H9 (cell line): ENCODE results near the gene ZKSCAN2. TPM values are rescaled to one million over a fixed set of nuclear protein-coding genes. Genes with fewer than 3 reads are reported as not detected.

Source experiments
- DNase-seq: peaks from one replicate; pipeline ENCODE4 v3.0.0-alpha.2; 2017
- H2AFZ ChIP-seq: one replicate; pipeline ENCODE4 v1.6.1; 2013; ENCODE audit warnings: mild to moderate bottlenecking, low read length, control low read depth, moderate library complexity
- H2AK5ac ChIP-seq: 2 replicates; pipeline ENCODE4 v1.6.1; 2013; ENCODE audit warnings: low read length, control low read depth, mixed read lengths; ENCODE audit not compliant: insufficient read length
- H2BK120ac ChIP-seq: one replicate; pipeline ENCODE4 v1.6.1; 2013; ENCODE audit warnings: low read depth, mild to moderate bottlenecking, low read length, control low read depth, inconsistent platforms; ENCODE audit not compliant: poor library complexity, severe bottlenecking
- H2BK12ac ChIP-seq: 2 replicates; pipeline ENCODE4 v1.6.1; 2013; ENCODE audit warnings: low read length, control low read depth, mixed read lengths, low read depth; ENCODE audit not compliant: insufficient read length
- H2BK15ac ChIP-seq: 2 replicates; pipeline ENCODE4 v1.6.1; 2013; ENCODE audit warnings: low read depth, low read length, control low read depth
- H2BK20ac ChIP-seq: one replicate; pipeline ENCODE4 v1.6.1; 2013; ENCODE audit warnings: low read depth, mild to moderate bottlenecking, low read length, control low read depth, inconsistent platforms; ENCODE audit not compliant: poor library complexity, severe bottlenecking
- H2BK5ac ChIP-seq: 2 replicates; pipeline ENCODE4 v1.6.1; 2013; ENCODE audit warnings: low read length, control low read depth, mixed read lengths; ENCODE audit not compliant: insufficient read length
- H3K14ac ChIP-seq: 2 replicates; pipeline ENCODE4 v1.6.1; 2013; ENCODE audit warnings: low read length, control low read depth; ENCODE audit not compliant: insufficient read depth
- H3K18ac ChIP-seq: 2 replicates; pipeline ENCODE4 v1.6.1; 2013; ENCODE audit warnings: low read depth, mild to moderate bottlenecking, mixed read lengths, low read length, control low read depth; ENCODE audit not compliant: insufficient read length
- H3K23ac ChIP-seq: 2 replicates; pipeline ENCODE4 v1.6.1; 2013; ENCODE audit warnings: low read length, control low read depth, mixed read lengths, low read depth; ENCODE audit not compliant: insufficient read length
- H3K23me2 ChIP-seq: 2 replicates; pipeline ENCODE4 v1.6.1; 2013; ENCODE audit warnings: low read depth, mild to moderate bottlenecking, mixed read lengths, low read length, control low read depth; ENCODE audit not compliant: insufficient read length, poor library complexity, severe bottlenecking
- H3K27ac ChIP-seq: 2 replicates; pipeline ENCODE4 v1.5.1; 2013; ENCODE audit warnings: low read length, control low read depth, mixed read lengths, low read depth; ENCODE audit not compliant: insufficient read length
- H3K27me3 ChIP-seq: 2 replicates; pipeline ENCODE4 v1.6.1; 2013; ENCODE audit warnings: low read length, control low read depth, inconsistent platforms; ENCODE audit not compliant: insufficient read depth
- H3K4ac ChIP-seq: 2 replicates; pipeline ENCODE4 v1.6.1; 2013; ENCODE audit warnings: low read depth, mild to moderate bottlenecking, control low read depth, inconsistent platforms, low read length, moderate library complexity
- H3K4me1 ChIP-seq: 2 replicates; pipeline ENCODE4 v1.6.1; 2013; ENCODE audit warnings: low read length, control low read depth, inconsistent platforms; ENCODE audit not compliant: insufficient read depth
- H3K4me2 ChIP-seq: 2 replicates; pipeline ENCODE4 v1.6.1; 2013; ENCODE audit warnings: low read length, control low read depth, mixed read lengths; ENCODE audit not compliant: insufficient read length, insufficient read depth
- H3K56ac ChIP-seq: 2 replicates; pipeline ENCODE4 v1.6.1; 2013; ENCODE audit warnings: low read depth, mild to moderate bottlenecking, mixed read lengths, low read length, control low read depth; ENCODE audit not compliant: insufficient read length
- H3K79me1 ChIP-seq: 2 replicates; pipeline ENCODE4 v1.6.1; 2013; ENCODE audit warnings: low read depth, mild to moderate bottlenecking, moderate library complexity, low read length, control low read depth, inconsistent platforms; ENCODE audit not compliant: insufficient read depth, poor library complexity, severe bottlenecking
- H3K79me2 ChIP-seq: 2 replicates; pipeline ENCODE4 v1.6.1; 2013; ENCODE audit warnings: low read length, control low read depth, inconsistent platforms; ENCODE audit not compliant: insufficient read depth
- H3K9ac ChIP-seq: 2 replicates; pipeline ENCODE4 v1.6.1; 2013; ENCODE audit warnings: low read length, control low read depth, mixed read lengths; ENCODE audit not compliant: insufficient read length; ENCODE audit errors: extremely low read depth
- H3K9me3 ChIP-seq: one replicate; pipeline ENCODE4 v1.6.1; 2013; ENCODE audit warnings: low read depth, low read length, inconsistent platforms; ENCODE audit not compliant: control insufficient read depth
- H3T11ph ChIP-seq: one replicate; pipeline ENCODE4 v1.6.1; 2013; ENCODE audit warnings: mild to moderate bottlenecking, low read length, control low read depth, inconsistent platforms
- H4K20me1 ChIP-seq: one replicate; pipeline ENCODE4 v1.6.1; 2013; ENCODE audit not compliant: control insufficient read depth, insufficient read length, insufficient read depth
- H4K5ac ChIP-seq: 2 replicates; pipeline ENCODE4 v1.6.1; 2013; ENCODE audit warnings: low read depth, mild to moderate bottlenecking, mixed read lengths, low read length, control low read depth; ENCODE audit not compliant: insufficient read length
- H4K8ac ChIP-seq: replicated peaks from 2 replicates; pipeline ENCODE4 v1.6.1; 2013; ENCODE audit warnings: low read length, control low read depth, mixed read lengths, low read depth; ENCODE audit not compliant: insufficient read length
- H4K91ac ChIP-seq: 2 replicates; pipeline ENCODE4 v1.6.1; 2013; ENCODE audit warnings: low read depth, mild to moderate bottlenecking, moderate library complexity, mixed read lengths, low read length, control low read depth; ENCODE audit not compliant: insufficient read length
- H3K27ac Mint-ChIP-seq, 3 experiments: 2 replicates in 2 of 3; 3 replicates in 1 of 3; pipeline ENCODE4 v1.8.0; 2020 to 2021; ENCODE audit warnings: mixed read lengths in 3 of 3, mild to moderate bottlenecking in 1 of 3, moderate library complexity in 1 of 3
- H3K27me3 Mint-ChIP-seq: 2 replicates; pipeline ENCODE4 v1.8.0; 2021; ENCODE audit warnings: low read depth, mild to moderate bottlenecking, moderate library complexity, mixed read lengths
- H3K36me3 Mint-ChIP-seq, 3 experiments: 2 replicates in 2 of 3; 3 replicates in 1 of 3; pipeline ENCODE4 v1.8.0; 2020 to 2021; ENCODE audit warnings: low read depth in 3 of 3, mixed read lengths in 3 of 3; ENCODE audit not compliant: insufficient read depth in 1 of 3
- H3K4me1 Mint-ChIP-seq, 2 experiments: 2 replicates each; pipeline ENCODE4 v1.8.0; 2020; ENCODE audit warnings: mixed read lengths in 2 of 2
- H3K4me3 Mint-ChIP-seq, 2 experiments: 2 replicates in 1 of 2; 3 replicates in 1 of 2; pipeline ENCODE4 v1.8.0; 2020 to 2021; ENCODE audit warnings: mild to moderate bottlenecking in 2 of 2, mixed read lengths in 2 of 2, moderate library complexity in 1 of 2
- H3K9me3 Mint-ChIP-seq, 2 experiments: 2 replicates in 1 of 2; 3 replicates in 1 of 2; pipeline ENCODE4 v1.8.0; 2020; ENCODE audit warnings: mild to moderate bottlenecking in 2 of 2, mixed read lengths in 2 of 2, moderate library complexity in 1 of 2
- WGBS: extraction: QIAGEN DNeasy Blood & Tissue Kit; methylation state at CpG from one replicate; pipeline ENCODE4 v1.1.7; 2013; ENCODE audit warnings: missing lambda C conversion rate, low lambda C conversion rate, mixed read lengths; ENCODE audit not compliant: insufficient read length; ENCODE audit errors: extremely low coverage; 5-methylcytosine and 5-hydroxymethylcytosine counted together
- total RNA-seq: library from RNA; stranded (reverse); gene quantifications from 2 replicates; pipeline ENCODE4 v1.2.1, GENCODE V29; 2021
- TF ChIP-seq, protein P1 (sequence below): fragments of 200-600 bp; sonication (generic); conservative IDR thresholded peaks from 3 replicates; pipeline ENCODE4 v1.8.0; 2021; ENCODE audit warnings: antibody characterized with exemption, mild to moderate bottlenecking

Gene ZKSCAN2
- total RNA-seq, 1 experiment from 2014 or later, result 16.5 TPM

DNA sequence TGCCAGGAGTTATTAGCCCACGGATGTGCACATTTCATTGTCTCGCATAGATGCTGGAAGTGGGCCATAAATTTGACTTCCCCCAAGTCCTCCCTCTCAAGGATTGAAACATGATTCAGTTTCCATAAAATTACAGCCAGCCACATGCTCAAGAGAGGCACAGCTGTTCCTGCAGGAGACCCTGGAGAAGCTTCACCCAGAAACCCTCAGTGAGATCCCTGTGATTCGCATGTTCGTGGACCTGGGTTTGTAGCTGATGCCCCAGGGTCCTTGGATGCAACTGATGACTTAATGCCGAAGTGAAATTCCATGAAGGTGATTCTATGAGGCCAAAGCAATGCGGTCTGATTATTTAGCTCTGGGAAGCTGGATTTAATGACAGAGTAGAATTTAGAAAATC lies 65.5 kb downstream of the ZKSCAN2 start:
- H2AFZ ChIP-seq, result no peak overlapping the region
- H3K4me1 ChIP-seq, result no peaks in the 10 kb centered on the region
- H3K9ac ChIP-seq, result no peak overlapping the region
- no peak overlapping the region for H4K5ac ChIP-seq
- no peak overlapping the region for H4K8ac ChIP-seq
- no peak overlapping the region for H2BK120ac ChIP-seq
- no peak overlapping the region for H2BK12ac ChIP-seq
- no peak overlapping the region for H3K27ac Mint-ChIP-seq
- no peaks in the 10 kb centered on the region for H3K79me1 ChIP-seq
- no peaks in the 10 kb centered on the region for H4K20me1 ChIP-seq
- H3T11ph ChIP-seq, result no peak overlapping the region
- TF ChIP-seq, protein P1, sequence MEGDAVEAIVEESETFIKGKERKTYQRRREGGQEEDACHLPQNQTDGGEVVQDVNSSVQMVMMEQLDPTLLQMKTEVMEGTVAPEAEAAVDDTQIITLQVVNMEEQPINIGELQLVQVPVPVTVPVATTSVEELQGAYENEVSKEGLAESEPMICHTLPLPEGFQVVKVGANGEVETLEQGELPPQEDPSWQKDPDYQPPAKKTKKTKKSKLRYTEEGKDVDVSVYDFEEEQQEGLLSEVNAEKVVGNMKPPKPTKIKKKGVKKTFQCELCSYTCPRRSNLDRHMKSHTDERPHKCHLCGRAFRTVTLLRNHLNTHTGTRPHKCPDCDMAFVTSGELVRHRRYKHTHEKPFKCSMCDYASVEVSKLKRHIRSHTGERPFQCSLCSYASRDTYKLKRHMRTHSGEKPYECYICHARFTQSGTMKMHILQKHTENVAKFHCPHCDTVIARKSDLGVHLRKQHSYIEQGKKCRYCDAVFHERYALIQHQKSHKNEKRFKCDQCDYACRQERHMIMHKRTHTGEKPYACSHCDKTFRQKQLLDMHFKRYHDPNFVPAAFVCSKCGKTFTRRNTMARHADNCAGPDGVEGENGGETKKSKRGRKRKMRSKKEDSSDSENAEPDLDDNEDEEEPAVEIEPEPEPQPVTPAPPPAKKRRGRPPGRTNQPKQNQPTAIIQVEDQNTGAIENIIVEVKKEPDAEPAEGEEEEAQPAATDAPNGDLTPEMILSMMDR, result no peak
- H3K23ac ChIP-seq, result no peak overlapping the region
- H2BK20ac ChIP-seq, result no peak overlapping the region
- H2AK5ac ChIP-seq, result no peak overlapping the region
- H3K4me1 Mint-ChIP-seq, result peaks cover 3% of the 10 kb centered on the region in 2 experiments; a peak in 1 of 4 replicates
- H3K23me2 ChIP-seq, result no peaks in the 10 kb centered on the region
- no peak overlapping the region for H3K27ac ChIP-seq
- no CpG with 5 or more reads among the region's 6 CpGs for WGBS
- no peak overlapping the region for H3K56ac ChIP-seq
- H3K9me3 ChIP-seq, result no peaks in the 10 kb centered on the region
- no peaks in the 10 kb centered on the region for H3K79me2 ChIP-seq
- no peaks in the 10 kb centered on the region for H3K27me3 ChIP-seq
- no peak overlapping the region for H4K91ac ChIP-seq
- no peak overlapping the region for H3K18ac ChIP-seq
- H3K36me3 Mint-ChIP-seq, result no peaks in the 10 kb centered on the region
- H3K4me3 Mint-ChIP-seq, result no peak overlapping the region
- H3K4me2 ChIP-seq, result no peak overlapping the region
- no peaks in the 10 kb centered on the region; the same call in 1 of the 2 replicates for H3K27me3 Mint-ChIP-seq
- no peak overlapping the region for H3K14ac ChIP-seq
- no peak overlapping the region for H3K4ac ChIP-seq
- DNase-seq, result no peak
- no peak overlapping the region for H2BK5ac ChIP-seq
- no peak overlapping the region for H2BK15ac ChIP-seq
- no peaks in the 10 kb centered on the region for H3K9me3 Mint-ChIP-seq
